OCI-LY7 (cell line): Measurements from ENCODE around the gene ZNF804A. TPM values are rescaled to one million over a fixed set of nuclear protein-coding genes. Genes with fewer than 3 reads are reported as not detected.
A peak's percentile ranks its signal among the peaks of the same experiment; 100 is the strongest.

ENCODE experiments used
- BruUV-seq: library from RNA; stranded (reverse); fragments of 400-500 nt; replicated peaks from 2 replicates; lab custom pipeline; 2021; lab: Mats Ljungman, UMichigan
- CTCF ChIA-PET: fragments of 300-600 bp; sonication (Branson Sonifier 250); formaldehyde crosslinking; loops from one replicate; lab custom pipeline; 2022; ENCODE audit warnings: antibody characterized with exemption; ENCODE audit not compliant: unreplicated experiment; lab: Charles Lee
- POLR2A ChIA-PET: fragments of 300-600 bp; sonication (Branson Sonifier 250); formaldehyde crosslinking; loops from one replicate; lab custom pipeline; 2022; ENCODE audit warnings: antibody characterized with exemption; lab: Charles Lee
- DNase-seq: peaks from one replicate; pipeline ENCODE4 v3.0.0-alpha.2; 2015; ENCODE audit warnings: low spot score
- H2AFZ ChIP-seq: fragments of 200-600 bp; sonication (generic), shearing (Covaris generic); 2 replicates; pipeline ENCODE4 v1.6.1; 2014; ENCODE audit warnings: mild to moderate bottlenecking, antibody characterized with exemption, low read length, moderate library complexity
- H3K27ac ChIP-seq: fragments of 200-600 bp; sonication (generic); 2 replicates; pipeline ENCODE4 v1.5.1; 2014; ENCODE audit warnings: mixed run types, low read depth, mild to moderate bottlenecking, moderate library complexity, low read length, inconsistent platforms; ENCODE audit not compliant: poor library complexity, severe bottlenecking
- H3K36me3 ChIP-seq: fragments of 200-600 bp; sonication (generic); 2 replicates; pipeline ENCODE4 v1.6.1; 2014; ENCODE audit warnings: mild to moderate bottlenecking, antibody characterized with exemption, low read length, moderate library complexity, mixed read lengths; ENCODE audit not compliant: insufficient read depth
- H3K4me1 ChIP-seq: fragments of 200-600 bp; sonication (generic); 2 replicates; pipeline ENCODE4 v1.5.1; 2014; ENCODE audit warnings: mild to moderate bottlenecking, low read length; ENCODE audit not compliant: insufficient read depth, poor library complexity, severe bottlenecking
- H3K4me2 ChIP-seq: fragments of 200-600 bp; sonication (generic); 2 replicates; pipeline ENCODE4 v1.6.1; 2014; ENCODE audit warnings: mild to moderate bottlenecking, low read length
- H3K4me3 ChIP-seq: fragments of 200-600 bp; sonication (generic); 2 replicates; pipeline ENCODE4 v1.5.1; 2014; ENCODE audit warnings: mild to moderate bottlenecking, low read depth, low read length; ENCODE audit not compliant: poor library complexity, severe bottlenecking
- H3K79me2 ChIP-seq: fragments of 200-600 bp; sonication (generic); 2 replicates; pipeline ENCODE4 v1.6.1; 2016; ENCODE audit warnings: low read depth, mild to moderate bottlenecking, low read length, moderate library complexity, mixed read lengths; ENCODE audit not compliant: insufficient read depth
- H3K9me2 ChIP-seq: fragments of 200-600 bp; sonication (generic); 2 replicates; pipeline ENCODE4 v1.6.1; 2016; ENCODE audit warnings: mild to moderate bottlenecking, low read length, mixed read lengths; ENCODE audit not compliant: insufficient read depth
- H3K9me3 ChIP-seq: fragments of 200-600 bp; sonication (generic); 2 replicates; pipeline ENCODE4 v1.6.1; 2014; ENCODE audit warnings: mild to moderate bottlenecking, mixed run types, low read length, mixed read lengths
- H4K20me1 ChIP-seq: fragments of 200-600 bp; sonication (generic); 2 replicates; pipeline ENCODE4 v1.6.1; 2014; ENCODE audit warnings: mild to moderate bottlenecking, antibody characterized with exemption, low read length, moderate library complexity, mixed read lengths; ENCODE audit not compliant: insufficient read depth
- EZH2phosphoT487 ChIP-seq: fragments of 200-600 bp; sonication (generic); IDR thresholded peaks from 2 replicates; pipeline ENCODE4 v1.6.1; 2018; ENCODE audit warnings: low read depth, borderline replicate concordance, mild to moderate bottlenecking, mixed run types, antibody characterized with exemption, low read length, moderate library complexity, mixed read lengths
- intact Hi-C: fragments of 100-400 bp; cut with micrococcal nuclease; formaldehyde crosslinking; loops from one replicate; pipeline ENCODE4 v1.10.0; 2022; ENCODE audit not compliant: unreplicated experiment
- total RNA-seq, 2 experiments: library from RNA; depleted of rRNA in 1 of 2; stranded (reverse); fragments of >200 nt in 1 of 2; shearing (Covaris generic) in 1 of 2; gene quantifications; 2 replicates each; pipeline ENCODE4 v1.2.3, GENCODE V29; 2014 to 2022
- TF ChIP-seq, protein P1 (sequence below): fragments of 200-600 bp; sonication (generic); conservative IDR thresholded peaks from 2 replicates; pipeline ENCODE4 v1.5.1; 2014; ENCODE audit warnings: mild to moderate bottlenecking, antibody characterized with exemption, low read length, moderate library complexity, mixed read lengths

The ZNF804A gene
- total RNA-seq, 2 experiments from 2014 or later: 14.4 to 19.9 TPM

DNA sequence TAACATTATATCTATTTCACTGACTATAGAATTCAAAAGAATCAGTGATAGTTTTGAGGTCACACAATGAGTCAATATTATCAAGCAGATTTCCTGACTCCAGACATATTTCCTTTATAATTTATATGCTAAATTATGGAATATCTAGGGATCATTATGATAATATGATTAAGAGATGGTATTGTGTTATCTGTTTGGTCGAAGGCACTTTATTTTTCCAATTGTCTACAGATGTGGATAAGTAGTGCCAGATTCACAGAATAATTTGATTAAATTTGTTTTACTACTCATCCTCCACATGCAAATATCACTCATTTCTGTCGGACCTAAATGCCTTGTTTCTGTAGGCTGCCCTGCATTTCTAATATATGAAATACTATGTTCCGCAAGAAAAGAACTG, 4.4 kb downstream of the ZNF804A start:
- H3K36me3 ChIP-seq: peaks cover 62% of the 10 kb centered on the region
- intact Hi-C loops: no loop called here
- H3K9me2 ChIP-seq: no peaks in the 10 kb centered on the region
- DNase-seq: no peak
- H3K79me2 ChIP-seq: peaks cover 91% of the 10 kb centered on the region
- peaks cover 39% of the 10 kb centered on the region for H3K9me3 ChIP-seq
- TF ChIP-seq, protein P1, sequence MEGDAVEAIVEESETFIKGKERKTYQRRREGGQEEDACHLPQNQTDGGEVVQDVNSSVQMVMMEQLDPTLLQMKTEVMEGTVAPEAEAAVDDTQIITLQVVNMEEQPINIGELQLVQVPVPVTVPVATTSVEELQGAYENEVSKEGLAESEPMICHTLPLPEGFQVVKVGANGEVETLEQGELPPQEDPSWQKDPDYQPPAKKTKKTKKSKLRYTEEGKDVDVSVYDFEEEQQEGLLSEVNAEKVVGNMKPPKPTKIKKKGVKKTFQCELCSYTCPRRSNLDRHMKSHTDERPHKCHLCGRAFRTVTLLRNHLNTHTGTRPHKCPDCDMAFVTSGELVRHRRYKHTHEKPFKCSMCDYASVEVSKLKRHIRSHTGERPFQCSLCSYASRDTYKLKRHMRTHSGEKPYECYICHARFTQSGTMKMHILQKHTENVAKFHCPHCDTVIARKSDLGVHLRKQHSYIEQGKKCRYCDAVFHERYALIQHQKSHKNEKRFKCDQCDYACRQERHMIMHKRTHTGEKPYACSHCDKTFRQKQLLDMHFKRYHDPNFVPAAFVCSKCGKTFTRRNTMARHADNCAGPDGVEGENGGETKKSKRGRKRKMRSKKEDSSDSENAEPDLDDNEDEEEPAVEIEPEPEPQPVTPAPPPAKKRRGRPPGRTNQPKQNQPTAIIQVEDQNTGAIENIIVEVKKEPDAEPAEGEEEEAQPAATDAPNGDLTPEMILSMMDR: no peak
- no peak for TF ChIP-seq EZH2phosphoT487
- BruUV-seq: no TSS peak
- H4K20me1 ChIP-seq: peaks cover 13% of the 10 kb centered on the region
- no peak overlapping the region for H3K27ac ChIP-seq
- peaks cover 6% of the 10 kb centered on the region for H3K4me1 ChIP-seq
- H2AFZ ChIP-seq: no peak overlapping the region
- H3K4me2 ChIP-seq: peak overlapping the region; percentile 46
- peak overlapping the region; percentile 93 for H3K4me3 ChIP-seq
- CTCF ChIA-PET: no interaction called here
- POLR2A ChIA-PET: interaction anchor here (1.1 kb wide), 1 partner anchor 9 kb away, joined by 3 read pairs; no protein-coding TSS in a partner anchor

DNA sequence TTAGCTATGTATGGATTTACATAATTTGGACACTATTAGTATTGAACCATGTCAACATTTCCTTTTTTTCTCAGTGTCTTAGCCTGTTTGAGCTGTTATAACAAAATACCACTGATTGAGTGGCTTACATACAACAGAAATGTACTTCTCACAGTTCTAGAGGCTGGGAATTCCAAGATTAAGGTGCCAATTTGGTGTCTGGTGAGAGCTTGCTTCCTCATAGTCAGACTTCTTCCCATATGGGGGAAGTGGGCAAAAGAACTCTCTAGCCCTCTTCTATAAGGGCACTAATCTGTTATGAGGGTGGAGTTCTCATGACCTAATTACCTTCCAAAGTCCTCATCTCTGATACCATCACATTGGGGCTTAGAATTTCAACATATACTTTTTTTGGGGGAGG, 12.6 kb downstream of the ZNF804A start:
- POLR2A ChIA-PET: interaction anchor here (0.7 to 4.2 kb wide), 7 partner anchors 9 to 474 kb away, joined by 3 to 15 read pairs (median 3); partner anchors contain the start of gene ZNF804A
- TF ChIP-seq, protein P1: no peak
- TF ChIP-seq EZH2phosphoT487: no peak
- DNase-seq: no peak
- Histone ChIP-seq H3K4me2 (no peak overlapping the region), H3K79me2 (peaks cover 89% of the 10 kb centered on the region), H3K9me2 (no peaks in the 10 kb centered on the region), H3K36me3 (peaks cover 83% of the 10 kb centered on the region), H3K4me3 (no peak overlapping the region), H3K27ac (no peak overlapping the region), H4K20me1 (no peaks in the 10 kb centered on the region; the same call in 1 of the 2 replicates), H3K9me3 (peaks cover 38% of the 10 kb centered on the region), H3K4me1 (no peaks in the 10 kb centered on the region), H2AFZ (no peak overlapping the region)
- intact Hi-C loops: no loop called here
- no TSS peak for BruUV-seq
- CTCF ChIA-PET: no interaction called here

DNA sequence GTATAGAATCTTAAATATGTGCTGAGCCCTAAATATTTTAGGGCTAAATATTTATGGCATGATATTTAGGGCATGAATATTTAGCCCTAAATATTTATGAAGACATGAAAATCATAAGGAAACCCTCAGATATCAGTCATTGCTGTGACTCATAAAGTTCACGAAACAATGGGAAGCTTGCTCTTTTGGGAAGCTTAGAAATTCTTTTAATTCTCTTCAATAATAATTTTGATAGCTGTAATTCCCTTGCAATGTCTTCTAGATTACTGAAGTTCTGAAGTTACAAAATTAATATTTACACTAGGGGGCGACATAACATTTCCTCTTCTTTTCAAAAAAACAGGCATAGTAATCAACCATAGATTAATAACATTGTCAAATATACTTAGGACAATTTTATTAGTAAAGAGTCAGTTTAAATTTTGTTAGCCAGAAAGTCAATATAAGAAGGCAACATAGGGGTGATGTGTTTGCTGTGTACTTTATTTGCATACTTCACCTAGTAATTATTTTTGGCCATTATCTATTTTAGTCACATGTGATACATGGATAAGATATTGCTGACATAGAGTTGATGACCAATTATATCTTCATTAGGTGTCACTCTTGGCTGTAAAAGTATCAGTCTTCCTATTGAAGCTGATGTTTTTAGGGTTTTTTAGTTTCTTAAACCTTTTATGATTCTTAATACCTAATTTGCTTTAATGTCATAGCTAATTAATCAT, 13.2 kb downstream of the ZNF804A start:
- no peak overlapping the region for H3K27ac ChIP-seq
- H3K4me1 ChIP-seq: no peaks in the 10 kb centered on the region
- H3K79me2 ChIP-seq: peaks cover 89% of the 10 kb centered on the region
- H4K20me1 ChIP-seq: peaks cover 3% of the 10 kb centered on the region; the same call in 1 of the 2 replicates
- H3K36me3 ChIP-seq: peaks cover 78% of the 10 kb centered on the region
- H3K9me2 ChIP-seq: no peaks in the 10 kb centered on the region
- POLR2A ChIA-PET: interaction anchor here (0.7 to 4.2 kb wide), 8 partner anchors 9 to 474 kb away, joined by 3 to 15 read pairs (median 3); partner anchors contain the start of gene ZNF804A
- no TSS peak for BruUV-seq
- intact Hi-C loops: no loop called here
- peak; percentile 42 for DNase-seq
- TF ChIP-seq, protein P1: peak; percentile 87
- no peak for TF ChIP-seq EZH2phosphoT487
- H3K9me3 ChIP-seq: peaks cover 32% of the 10 kb centered on the region
- H3K4me2 ChIP-seq: no peak overlapping the region
- no peak overlapping the region for H3K4me3 ChIP-seq
- H2AFZ ChIP-seq: no peak overlapping the region
- CTCF ChIA-PET: no interaction called here
